Fibroblast of lung (primary cell): ENCODE results near the gene PRM1.

Experiments
- EZH2 ChIP-seq: IDR thresholded peaks from 2 replicates; pipeline ENCODE4 v1.5.1; 2012; ENCODE audit warnings: low read length, control low read depth, mild to moderate bottlenecking; ENCODE audit errors: missing control alignments
- TF ChIP-seq, protein P1 (sequence below), 2 donors: IDR thresholded peaks in 1 of 2; conservative IDR thresholded peaks in 1 of 2; 1 replicate in 1 of 2; 2 replicates in 1 of 2; pipeline ENCODE4 v1.5.1; 2011 to 2012; ENCODE audit warnings: low read length in 2 of 2, control low read depth in 1 of 2, inconsistent platforms in 1 of 2, low read depth in 1 of 2, mild to moderate bottlenecking in 1 of 2

DNA sequence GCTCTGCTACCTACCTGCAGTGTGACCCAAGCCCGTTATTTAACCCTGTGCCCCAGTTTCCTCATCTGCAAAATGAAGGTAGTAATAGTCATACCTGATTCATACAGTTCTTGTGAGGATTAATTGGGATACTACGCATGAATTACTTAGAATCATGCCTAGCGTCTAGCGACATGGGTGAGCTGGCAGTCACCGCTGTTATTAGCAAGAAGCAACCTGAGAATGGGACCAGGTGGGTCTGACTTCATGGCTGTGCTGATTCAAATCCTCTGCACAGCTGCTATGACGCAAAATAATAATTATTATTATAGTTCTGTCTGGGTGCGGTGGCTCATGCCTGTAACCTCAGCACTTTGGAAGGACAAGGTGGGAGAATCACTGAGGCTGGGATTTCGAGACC, 33.0 kb downstream of the PRM1 start:
- TF ChIP-seq, protein P1, sequence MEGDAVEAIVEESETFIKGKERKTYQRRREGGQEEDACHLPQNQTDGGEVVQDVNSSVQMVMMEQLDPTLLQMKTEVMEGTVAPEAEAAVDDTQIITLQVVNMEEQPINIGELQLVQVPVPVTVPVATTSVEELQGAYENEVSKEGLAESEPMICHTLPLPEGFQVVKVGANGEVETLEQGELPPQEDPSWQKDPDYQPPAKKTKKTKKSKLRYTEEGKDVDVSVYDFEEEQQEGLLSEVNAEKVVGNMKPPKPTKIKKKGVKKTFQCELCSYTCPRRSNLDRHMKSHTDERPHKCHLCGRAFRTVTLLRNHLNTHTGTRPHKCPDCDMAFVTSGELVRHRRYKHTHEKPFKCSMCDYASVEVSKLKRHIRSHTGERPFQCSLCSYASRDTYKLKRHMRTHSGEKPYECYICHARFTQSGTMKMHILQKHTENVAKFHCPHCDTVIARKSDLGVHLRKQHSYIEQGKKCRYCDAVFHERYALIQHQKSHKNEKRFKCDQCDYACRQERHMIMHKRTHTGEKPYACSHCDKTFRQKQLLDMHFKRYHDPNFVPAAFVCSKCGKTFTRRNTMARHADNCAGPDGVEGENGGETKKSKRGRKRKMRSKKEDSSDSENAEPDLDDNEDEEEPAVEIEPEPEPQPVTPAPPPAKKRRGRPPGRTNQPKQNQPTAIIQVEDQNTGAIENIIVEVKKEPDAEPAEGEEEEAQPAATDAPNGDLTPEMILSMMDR (conservative IDR thresholded peaks at IDR 0.05 in 1 of 2, IDR thresholded peaks at IDR 0.05 in 1 of 2; ENCODE audit: low read depth in 1 of 2, low read length in 2 of 2), result no peak
- no peak for TF ChIP-seq EZH2
